SK-N-SH (cell line): Measurements from ENCODE around the gene DCXR. TPM values are rescaled to one million over a fixed set of nuclear protein-coding genes. Genes with fewer than 3 reads are reported as not detected.

Source experiments
- CTCF ChIA-PET: fragments of 300-600, 350-600 bp; formaldehyde crosslinking; extraction: SDS; loops from one replicate; lab custom pipeline; 2021; lab: Yijun Ruan, JAX
- POLR2A ChIA-PET: fragments of 350-600 bp; sonication (Branson Sonifier 250); formaldehyde crosslinking; extraction: SDS; loops from one replicate; lab custom pipeline; 2020; ENCODE audit warnings: antibody characterized with exemption, inconsistent platforms; lab: Yijun Ruan, JAX
- DNase-seq: peaks from one replicate; pipeline ENCODE4 v3.0.0; 2012
- H2AFZ ChIP-seq: fragments of 200-600 bp; sonication (generic); 2 replicates; pipeline ENCODE4 v1.8.1; 2016; ENCODE audit warnings: antibody characterized with exemption, mild to moderate bottlenecking, low read depth
- H3F3A ChIP-seq: fragments of 200-600 bp; sonication (generic); replicated peaks from 2 replicates; pipeline ENCODE3; 2016; ENCODE audit warnings: antibody characterized with exemption, mild to moderate bottlenecking; ENCODE audit not compliant: insufficient read depth
- H3K27ac ChIP-seq, 2 experiments: fragments of 200-500 bp in 1 of 2; fragments of 200-600 bp in 1 of 2; sonication (Bioruptor generic) in 1 of 2; sonication (generic), shearing (Covaris generic) in 1 of 2; 2 replicates each; pipeline versions ENCODE4 v1.5.1 to v1.6.1; 2014 to 2016; ENCODE audit warnings: low read depth in 2 of 2, inconsistent platforms in 1 of 2, low read length in 1 of 2, mild to moderate bottlenecking in 1 of 2, mixed read lengths in 1 of 2
- H3K27me3 ChIP-seq: fragments of 200-600 bp; sonication (generic), shearing (Covaris generic); 2 replicates; pipeline ENCODE4 v1.6.1; 2016; ENCODE audit warnings: mixed run types; ENCODE audit not compliant: insufficient read depth
- H3K36me3 ChIP-seq, 2 experiments: fragments of 200-500 bp in 1 of 2; fragments of 200-600 bp in 1 of 2; sonication (Bioruptor generic) in 1 of 2; sonication (generic) in 1 of 2; replicated peaks in 1 of 2; 2 replicates each; pipeline versions ENCODE3 to v1.5.1; 2014 to 2016; ENCODE audit warnings: low read length in 1 of 2, mild to moderate bottlenecking in 1 of 2; ENCODE audit not compliant: insufficient read depth in 2 of 2, control insufficient read depth in 1 of 2
- H3K4me1 ChIP-seq, 2 experiments: fragments of 200-500 bp in 1 of 2; fragments of 200-600 bp in 1 of 2; sonication (Bioruptor generic) in 1 of 2; sonication (generic), shearing (Covaris generic) in 1 of 2; 2 replicates each; pipeline versions ENCODE4 v1.5.1 to v1.6.1; 2014 to 2016; ENCODE audit warnings: low read depth in 1 of 2, low read length in 1 of 2, mixed run types in 1 of 2; ENCODE audit not compliant: insufficient read depth in 2 of 2, control insufficient read depth in 1 of 2
- H3K4me2 ChIP-seq: fragments of 200-600 bp; sonication (generic), shearing (Covaris generic); 2 replicates; pipeline ENCODE4 v1.6.1; 2017; ENCODE audit warnings: mixed run types
- H3K4me3 ChIP-seq, 2 experiments: fragments of 200-500 bp in 1 of 2; fragments of 200-600 bp in 1 of 2; sonication (Bioruptor generic) in 1 of 2; sonication (generic), shearing (Covaris generic) in 1 of 2; 2 replicates each; pipeline versions ENCODE4 v1.5.1 to v1.8.1; 2014 to 2016; ENCODE audit warnings: low read depth in 2 of 2, inconsistent platforms in 1 of 2, low read length in 1 of 2, mild to moderate bottlenecking in 1 of 2, mixed read lengths in 1 of 2, moderate library complexity in 1 of 2
- H3K79me2 ChIP-seq: fragments of 200-600 bp; sonication (generic); 2 replicates; pipeline ENCODE4 v1.8.1; 2017; ENCODE audit warnings: mild to moderate bottlenecking; ENCODE audit not compliant: insufficient read depth
- H3K9ac ChIP-seq: fragments of 200-600 bp; sonication (generic); 2 replicates; pipeline ENCODE4 v1.6.1; 2017; ENCODE audit warnings: mixed run types
- H3K9me2 ChIP-seq: fragments of 200-600 bp; sonication (generic); 2 replicates; pipeline ENCODE4 v1.6.1; 2017; ENCODE audit warnings: mixed run types
- H3K9me3 ChIP-seq: fragments of 200-600 bp; sonication (generic); 2 replicates; pipeline ENCODE4 v1.6.1; 2017; ENCODE audit warnings: mixed run types, mild to moderate bottlenecking, moderate library complexity
- H4K20me1 ChIP-seq: fragments of 200-600 bp; sonication (generic); 2 replicates; pipeline ENCODE4 v1.6.1; 2017; ENCODE audit warnings: mild to moderate bottlenecking, mixed run types; ENCODE audit not compliant: insufficient read depth
- CHD2 ChIP-seq: fragments of 150-350 bp; IDR thresholded peaks from 2 replicates; pipeline ENCODE4 v1.6.1; 2018; ENCODE audit warnings: low read length; ENCODE audit not compliant: partially characterized antibody
- ELF1 ChIP-seq: IDR thresholded peaks from 2 replicates; pipeline ENCODE4 v1.4.0; 2012
- EP300 ChIP-seq, 2 experiments: IDR thresholded peaks; 2 replicates each; pipeline versions ENCODE4 v1.4.0 to v1.6.1; 2012; ENCODE audit warnings: borderline replicate concordance in 1 of 2, low read depth in 1 of 2, low read length in 1 of 2
- EZH2phosphoT487 ChIP-seq: fragments of 200-600 bp; sonication (generic); IDR thresholded peaks from 2 replicates; pipeline ENCODE4 v1.6.1; 2017; ENCODE audit warnings: low read depth, mixed run types, mild to moderate bottlenecking, antibody characterized with exemption, moderate library complexity, borderline replicate concordance
- FOSL2 ChIP-seq: IDR thresholded peaks from 2 replicates; pipeline ENCODE4 v1.4.0; 2012; ENCODE audit warnings: low read depth, mild to moderate bottlenecking, moderate library complexity, borderline replicate concordance
- GATA2 ChIP-seq: sonication (generic); formaldehyde crosslinking; IDR thresholded peaks from 2 replicates; pipeline ENCODE4 v1.5.0; 2020; ENCODE audit warnings: mild to moderate bottlenecking, missing genetic modification reagents
- IRF3 ChIP-seq: fragments of 150-350 bp; IDR thresholded peaks from 2 replicates; pipeline ENCODE4 v1.6.1; 2016; ENCODE audit warnings: mild to moderate bottlenecking, low read depth, low read length
- NRF1 ChIP-seq: IDR thresholded peaks from 2 replicates; pipeline ENCODE4 v1.6.1; 2012; ENCODE audit warnings: low read depth, mild to moderate bottlenecking, low read length
- PBX3 ChIP-seq: IDR thresholded peaks from 2 replicates; pipeline ENCODE4; 2012
- RAD21 ChIP-seq: IDR thresholded peaks from 2 replicates; pipeline ENCODE4 v1.6.1; 2012; ENCODE audit warnings: mild to moderate bottlenecking, low read length
- RXRA ChIP-seq: IDR thresholded peaks from 2 replicates; pipeline ENCODE4 v1.4.0; 2012; ENCODE audit warnings: low read depth, mild to moderate bottlenecking, borderline replicate concordance
- USF2 ChIP-seq: fragments of 150-350 bp; IDR thresholded peaks from 2 replicates; pipeline ENCODE4 v1.6.1; 2017; ENCODE audit warnings: antibody characterized with exemption, low read length, low read depth, borderline replicate concordance
- WGBS: methylation state at CpG from one replicate; pipeline ENCODE4 v1.1.6; 2017; ENCODE audit warnings: low lambda C conversion rate; 5-methylcytosine and 5-hydroxymethylcytosine counted together
- polyA plus RNA-seq, 3 experiments: library from polyadenylated mRNA; depleted of rRNA; stranded (reverse); fragments of >200 nt; gene quantifications; 2 replicates each; pipeline ENCODE4 v1.2.3, GENCODE V29; 2012

Gene DCXR
- polyA plus RNA-seq, 1 of the 3 experiments (the other 2 are of a cell fraction): 190 TPM

GRCh38 chr17:82046903-82047302, 9.4 kb upstream of the DCXR start:
- DNase-seq: no peak
- TF ChIP-seq PBX3 (no peak), EP300 (IDR thresholded peaks at IDR 0.05; ENCODE audit: borderline replicate concordance in 1 of 2, low read depth in 1 of 2, low read length in 1 of 2) (no peak), CHD2 (no peak), NRF1 (no peak), FOSL2 (no peak), IRF3 (no peak), GATA2 (CRISPR knock-in tag) (no peak), RXRA (no peak), USF2 (no peak), EZH2phosphoT487 (no peak)
- H3K9me3 ChIP-seq: no peaks in the 10 kb centered on the region
- H3K9me2 ChIP-seq: no peaks in the 10 kb centered on the region
- no peak overlapping the region for H3K9ac ChIP-seq
- POLR2A ChIA-PET: no interaction called here
- no peaks in the 10 kb centered on the region for H4K20me1 ChIP-seq
- CTCF ChIA-PET: interaction anchor here (1.0 kb wide), 1 partner anchor 16 kb away, joined by 3 read pairs; no protein-coding TSS in a partner anchor
- H3K27ac ChIP-seq: no peak overlapping the region
- H3K27me3 ChIP-seq: no peaks in the 10 kb centered on the region
- H3K36me3 ChIP-seq: peaks cover 15 to 35% of the 10 kb centered on the region in 2 experiments
- no peak overlapping the region for H3K4me3 ChIP-seq
- peaks cover 14% of the 10 kb centered on the region; the same call in 1 of the 2 replicates for H3K79me2 ChIP-seq
- no peak overlapping the region for H3K4me2 ChIP-seq
- H3K4me1 ChIP-seq: peaks cover 0 to 11% of the 10 kb centered on the region in 2 experiments; a peak in 1 of 4 replicates
- H2AFZ ChIP-seq: no peak overlapping the region
- peaks cover 5% of the 10 kb centered on the region for H3F3A ChIP-seq
- 92% methylated on average over 21 of the region's 21 CpGs for WGBS

- Histone ChIP-seq H3K9me3 (no peaks in the 10 kb centered on the region), H3K27me3 (no peaks in the 10 kb centered on the region), H3K9ac (no peak overlapping the region), H3K36me3 (peaks cover 15 to 35% of the 10 kb centered on the region in 2 experiments), H4K20me1 (no peaks in the 10 kb centered on the region), H3K4me3 (no peak overlapping the region), H3K27ac (no peak overlapping the region), H3F3A (peaks cover 5% of the 10 kb centered on the region), H3K4me1 (peaks cover 0 to 11% of the 10 kb centered on the region in 2 experiments; a peak in 1 of 4 replicates), H3K79me2 (peaks cover 9% of the 10 kb centered on the region; the same call in 1 of the 2 replicates), H3K9me2 (no peaks in the 10 kb centered on the region), H3K4me2 (no peak overlapping the region), H2AFZ (no peak overlapping the region)
- ChIA-PET CTCF (interaction anchor here (1.0 to 1.2 kb wide), 2 partner anchors 10 to 15 kb away, joined by 3 read pairs; no protein-coding TSS in a partner anchor), POLR2A (no interaction called here)
- no peak for DNase-seq
- TF ChIP-seq RAD21: no peak
- no peak for TF ChIP-seq ELF1
- 86% methylated on average over 11 of the region's 14 CpGs for WGBS
Observed at GRCh38 chr17:82045936-82046484, 8.5 kb upstream of the DCXR start.
